A549 (cell line): ENCODE data around the gene NAV2.
"Not testable (repeated sequence)": the region's sequence is repeated elsewhere in the genome, so short reads cannot be mapped to it uniquely, and the experiment has no call there.

Experiments used
- CHD2 ChIP-seq: fragments of 150-350 bp; IDR thresholded peaks from 2 replicates; pipeline ENCODE4 v1.6.1; 2014; ENCODE audit warnings: low read length; ENCODE audit not compliant: partially characterized antibody
- ZNF302 ChIP-seq: fragments of 250-450 bp; sonication (Bioruptor Pico); IDR thresholded peaks from 2 replicates; pipeline ENCODE4 v1.9.0; 2021; ENCODE audit warnings: inconsistent platforms, mild to moderate bottlenecking, moderate library complexity
- TF ChIP-seq, protein P1 (sequence below): fragments of >200 bp; sonication (Bioruptor Twin); formaldehyde crosslinking; IDR thresholded peaks from 3 replicates; pipeline ENCODE4 v1.5.1; 2016

DNA sequence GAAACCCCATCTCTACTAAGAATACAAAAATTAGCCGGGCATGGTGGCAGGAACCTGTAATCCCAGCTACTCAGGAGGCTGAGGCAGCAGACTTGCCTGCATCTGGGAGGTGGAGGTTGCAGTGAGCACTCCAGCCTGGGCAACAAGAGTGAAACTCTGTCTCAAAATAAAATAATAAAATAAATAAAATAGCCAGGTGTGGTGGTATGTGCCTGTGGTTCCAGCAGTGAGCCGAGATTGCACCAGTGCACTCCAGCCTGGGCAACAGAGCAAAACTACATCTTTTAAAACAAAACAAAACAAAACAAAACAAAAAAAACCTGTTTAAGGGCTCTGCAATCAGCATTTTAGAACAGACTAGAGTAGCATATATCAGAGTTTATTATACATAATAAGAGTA, 214.8 kb downstream of the NAV2 start:
- TF ChIP-seq, protein P1, sequence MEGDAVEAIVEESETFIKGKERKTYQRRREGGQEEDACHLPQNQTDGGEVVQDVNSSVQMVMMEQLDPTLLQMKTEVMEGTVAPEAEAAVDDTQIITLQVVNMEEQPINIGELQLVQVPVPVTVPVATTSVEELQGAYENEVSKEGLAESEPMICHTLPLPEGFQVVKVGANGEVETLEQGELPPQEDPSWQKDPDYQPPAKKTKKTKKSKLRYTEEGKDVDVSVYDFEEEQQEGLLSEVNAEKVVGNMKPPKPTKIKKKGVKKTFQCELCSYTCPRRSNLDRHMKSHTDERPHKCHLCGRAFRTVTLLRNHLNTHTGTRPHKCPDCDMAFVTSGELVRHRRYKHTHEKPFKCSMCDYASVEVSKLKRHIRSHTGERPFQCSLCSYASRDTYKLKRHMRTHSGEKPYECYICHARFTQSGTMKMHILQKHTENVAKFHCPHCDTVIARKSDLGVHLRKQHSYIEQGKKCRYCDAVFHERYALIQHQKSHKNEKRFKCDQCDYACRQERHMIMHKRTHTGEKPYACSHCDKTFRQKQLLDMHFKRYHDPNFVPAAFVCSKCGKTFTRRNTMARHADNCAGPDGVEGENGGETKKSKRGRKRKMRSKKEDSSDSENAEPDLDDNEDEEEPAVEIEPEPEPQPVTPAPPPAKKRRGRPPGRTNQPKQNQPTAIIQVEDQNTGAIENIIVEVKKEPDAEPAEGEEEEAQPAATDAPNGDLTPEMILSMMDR, result not testable (repeated sequence)
- not testable (repeated sequence) for TF ChIP-seq ZNF302 (CRISPR knock-in tag); CHD2
